CD4-positive, alpha-beta T cell (primary cell): ENCODE data around the gene DLGAP3. TPM values are rescaled to one million over a fixed set of nuclear protein-coding genes. Genes with fewer than 3 reads are reported as not detected.

Source experiments
- ATAC-seq: fragments of 200-7000 bp; cut with Tn5 transposase; one replicate; pipeline ENCODE4 v1.10.0; 2022; ENCODE audit warnings: mild to moderate bottlenecking; ENCODE audit not compliant: poor library complexity
- CTCF ChIA-PET: fragments of 350-600 bp; sonication (Branson Sonifier 250); formaldehyde crosslinking; loops from one replicate; lab custom pipeline; 2021; ENCODE audit warnings: antibody characterized with exemption, inconsistent platforms; lab: Charles Lee
- POLR2A ChIA-PET: fragments of 350-600 bp; sonication (Branson Sonifier 250); formaldehyde crosslinking; loops from one replicate; lab custom pipeline; 2021; ENCODE audit warnings: antibody characterized with exemption, inconsistent platforms; lab: Charles Lee
- DNase-seq, 14 experiments: peaks; one replicate each; pipeline ENCODE4 v3.0.0-alpha.2; 2013 to 2020; ENCODE audit warnings: mixed read lengths in 2 of 14
- H3K27ac ChIP-seq, 2 donors: one replicate each; pipeline versions ENCODE4 v1.5.1 to v1.7.0; 2013; ENCODE audit warnings: low read length in 2 of 2, low read depth in 1 of 2, mild to moderate bottlenecking in 1 of 2
- H3K27me3 ChIP-seq, 2 experiments: 1 replicate in 1 of 2; 2 replicates in 1 of 2; pipeline versions ENCODE4 v1.6.1 to v1.7.0; 2013; ENCODE audit warnings: low read length in 2 of 2, control low read depth in 1 of 2, mild to moderate bottlenecking in 1 of 2, moderate library complexity in 1 of 2; ENCODE audit not compliant: insufficient read depth in 2 of 2, control insufficient read depth in 1 of 2
- H3K36me3 ChIP-seq: one replicate; pipeline ENCODE4 v1.6.1; 2013; ENCODE audit warnings: low read length, control low read depth; ENCODE audit not compliant: insufficient read depth
- H3K4me1 ChIP-seq: one replicate; pipeline ENCODE4 v1.6.1; 2013; ENCODE audit warnings: low read length, control low read depth; ENCODE audit not compliant: insufficient read depth
- H3K4me3 ChIP-seq: one replicate; pipeline ENCODE4 v1.5.1; 2013; ENCODE audit warnings: mild to moderate bottlenecking, low read length, moderate library complexity
- H3K9me3 ChIP-seq, 2 experiments: 1 replicate in 1 of 2; 2 replicates in 1 of 2; pipeline versions ENCODE4 v1.6.1 to v1.7.0; 2013; ENCODE audit warnings: low read length in 2 of 2, mild to moderate bottlenecking in 2 of 2, control low read depth in 1 of 2, moderate library complexity in 1 of 2; ENCODE audit not compliant: control insufficient read depth in 1 of 2, insufficient read depth in 1 of 2
- H3K27ac Mint-ChIP-seq: one replicate; pipeline ENCODE4 v1.8.0; 2020; ENCODE audit warnings: mixed read lengths
- H3K27me3 Mint-ChIP-seq: one replicate; pipeline ENCODE4 v1.8.0; 2021; ENCODE audit warnings: mixed read lengths
- H3K36me3 Mint-ChIP-seq: one replicate; pipeline ENCODE4 v1.8.0; 2021; ENCODE audit warnings: low read depth, mixed read lengths
- H3K4me1 Mint-ChIP-seq: one replicate; pipeline ENCODE4 v1.8.0; 2021; ENCODE audit warnings: low read depth, mixed read lengths
- H3K4me3 Mint-ChIP-seq: one replicate; pipeline ENCODE4 v1.8.0; 2020; ENCODE audit warnings: mild to moderate bottlenecking, mixed read lengths
- H3K9me3 Mint-ChIP-seq: one replicate; pipeline ENCODE4 v1.8.0; 2020; ENCODE audit warnings: mixed read lengths
- intact Hi-C, 2 experiments: fragments of 100-400 bp; cut with DNase I in 1 of 2; cut with micrococcal nuclease in 1 of 2; formaldehyde crosslinking; loops; one replicate each; pipeline versions ENCODE4 v1.15.1 to v1.9.0; 2023 to 2025; cut with DNase I, micrococcal nuclease
- total RNA-seq, 174 experiments: library from RNA in 2 of 174; stranded (reverse) in 2 of 174; gene quantifications; one replicate each; pipeline ENCODE4 v1.2.3 and lab custom pipeline; 2021 to 2026
- TF ChIP-seq, protein P1 (sequence below): fragments of 200-600 bp; IDR thresholded peaks from one replicate; pipeline ENCODE4 v1.8.0; 2022; ENCODE audit warnings: antibody characterized with exemption, mild to moderate bottlenecking

DLGAP3 gene
- total RNA-seq, 2 experiments from 2014 or later = 0.34 to 0.44 TPM

DNA sequence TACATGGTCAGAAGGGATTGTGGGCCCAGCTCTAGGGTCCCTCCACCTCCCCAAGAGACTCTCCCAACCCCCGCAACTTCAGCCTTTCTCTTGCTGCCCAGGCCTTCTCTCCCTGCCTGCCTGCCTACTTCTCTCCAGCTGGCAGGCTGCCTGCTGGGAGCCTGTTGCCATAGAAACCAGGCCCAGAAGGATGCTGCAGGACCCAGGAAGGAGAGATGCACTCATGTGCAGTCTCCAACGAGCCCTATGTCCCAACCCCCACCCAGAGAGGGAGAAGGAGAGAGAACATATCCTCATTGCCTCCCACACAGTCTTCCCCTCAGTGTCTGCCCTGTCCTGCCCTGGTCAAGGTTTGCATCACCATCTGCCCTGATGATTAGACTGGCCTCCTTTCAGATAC is 59.1 kb downstream of the DLGAP3 start:
- Histone ChIP-seq H3K9me3 (no peaks in the 10 kb centered on the region), H3K36me3 (no peaks in the 10 kb centered on the region), H3K27ac (no peak overlapping the region), H3K4me1 (peaks cover 30% of the 10 kb centered on the region), H3K27me3 (peaks cover 16 to 18% of the 10 kb centered on the region in 2 experiments), H3K4me3 (no peak overlapping the region)
- H3K4me1 Mint-ChIP-seq = peaks cover 22% of the 10 kb centered on the region
- H3K4me3 Mint-ChIP-seq = no peak overlapping the region
- H3K36me3 Mint-ChIP-seq = no peaks in the 10 kb centered on the region
- H3K27me3 Mint-ChIP-seq = peaks cover 37% of the 10 kb centered on the region
- H3K9me3 Mint-ChIP-seq = no peaks in the 10 kb centered on the region
- intact Hi-C loops = loop anchor here in 1 of 2 experiments (5.0 kb wide), 1 partner anchor 892 kb away; no protein-coding TSS in a partner anchor
- ATAC-seq (no peak), DNase-seq (no peak)
- TF ChIP-seq, protein P1, sequence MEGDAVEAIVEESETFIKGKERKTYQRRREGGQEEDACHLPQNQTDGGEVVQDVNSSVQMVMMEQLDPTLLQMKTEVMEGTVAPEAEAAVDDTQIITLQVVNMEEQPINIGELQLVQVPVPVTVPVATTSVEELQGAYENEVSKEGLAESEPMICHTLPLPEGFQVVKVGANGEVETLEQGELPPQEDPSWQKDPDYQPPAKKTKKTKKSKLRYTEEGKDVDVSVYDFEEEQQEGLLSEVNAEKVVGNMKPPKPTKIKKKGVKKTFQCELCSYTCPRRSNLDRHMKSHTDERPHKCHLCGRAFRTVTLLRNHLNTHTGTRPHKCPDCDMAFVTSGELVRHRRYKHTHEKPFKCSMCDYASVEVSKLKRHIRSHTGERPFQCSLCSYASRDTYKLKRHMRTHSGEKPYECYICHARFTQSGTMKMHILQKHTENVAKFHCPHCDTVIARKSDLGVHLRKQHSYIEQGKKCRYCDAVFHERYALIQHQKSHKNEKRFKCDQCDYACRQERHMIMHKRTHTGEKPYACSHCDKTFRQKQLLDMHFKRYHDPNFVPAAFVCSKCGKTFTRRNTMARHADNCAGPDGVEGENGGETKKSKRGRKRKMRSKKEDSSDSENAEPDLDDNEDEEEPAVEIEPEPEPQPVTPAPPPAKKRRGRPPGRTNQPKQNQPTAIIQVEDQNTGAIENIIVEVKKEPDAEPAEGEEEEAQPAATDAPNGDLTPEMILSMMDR = no peak
- no peak overlapping the region for H3K27ac Mint-ChIP-seq
- CTCF ChIA-PET = interaction anchor here (1.7 kb wide), 1 partner anchor 18 kb away, joined by 5 read pairs; no protein-coding TSS in a partner anchor
- POLR2A ChIA-PET = no interaction called here

DNA sequence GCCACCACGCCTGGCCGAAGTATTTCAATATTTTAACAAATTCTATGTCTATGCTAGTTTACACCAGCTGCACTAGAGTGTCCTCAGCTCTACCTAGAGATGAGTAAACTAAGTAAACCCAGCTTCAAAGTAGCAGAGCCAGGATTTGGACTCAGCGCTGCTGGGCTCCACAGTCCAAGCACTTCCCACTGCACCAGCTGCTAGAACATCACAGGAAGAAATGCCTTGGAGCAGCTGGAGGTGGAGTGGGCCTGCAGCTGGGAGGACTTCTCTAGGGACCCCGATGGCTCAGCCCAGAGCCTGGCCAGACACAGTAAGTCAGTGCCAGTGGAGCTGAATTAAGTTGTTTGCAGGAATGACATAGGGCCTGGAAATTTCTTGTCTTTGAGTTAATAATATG is 59.7 kb downstream of the DLGAP3 start:
- H3K9me3 Mint-ChIP-seq = no peaks in the 10 kb centered on the region
- DNase-seq (no peak), ATAC-seq (no peak)
- H3K36me3 ChIP-seq = no peaks in the 10 kb centered on the region
- H3K27me3 ChIP-seq = peaks cover 16 to 18% of the 10 kb centered on the region in 2 experiments
- ChIA-PET POLR2A (no interaction called here), CTCF (no interaction called here)
- peaks cover 36% of the 10 kb centered on the region for H3K4me1 ChIP-seq
- no peak overlapping the region for H3K4me3 ChIP-seq
- no peak overlapping the region for H3K27ac ChIP-seq
- peaks cover 27% of the 10 kb centered on the region for H3K4me1 Mint-ChIP-seq
- H3K4me3 Mint-ChIP-seq = no peak overlapping the region
- H3K27me3 Mint-ChIP-seq = peaks cover 31% of the 10 kb centered on the region
- no peak overlapping the region for H3K27ac Mint-ChIP-seq
- intact Hi-C loops = loop anchor here in 1 of 2 experiments (5.0 to 10.0 kb wide), 8 partner anchors 113 to 1595 kb away; partner anchors contain the start of genes ADPRS, KIAA0319L, MRPS15 and NCDN
- TF ChIP-seq, protein P1 = no peak
- no peaks in the 10 kb centered on the region for H3K36me3 Mint-ChIP-seq
- H3K9me3 ChIP-seq = no peaks in the 10 kb centered on the region

DNA sequence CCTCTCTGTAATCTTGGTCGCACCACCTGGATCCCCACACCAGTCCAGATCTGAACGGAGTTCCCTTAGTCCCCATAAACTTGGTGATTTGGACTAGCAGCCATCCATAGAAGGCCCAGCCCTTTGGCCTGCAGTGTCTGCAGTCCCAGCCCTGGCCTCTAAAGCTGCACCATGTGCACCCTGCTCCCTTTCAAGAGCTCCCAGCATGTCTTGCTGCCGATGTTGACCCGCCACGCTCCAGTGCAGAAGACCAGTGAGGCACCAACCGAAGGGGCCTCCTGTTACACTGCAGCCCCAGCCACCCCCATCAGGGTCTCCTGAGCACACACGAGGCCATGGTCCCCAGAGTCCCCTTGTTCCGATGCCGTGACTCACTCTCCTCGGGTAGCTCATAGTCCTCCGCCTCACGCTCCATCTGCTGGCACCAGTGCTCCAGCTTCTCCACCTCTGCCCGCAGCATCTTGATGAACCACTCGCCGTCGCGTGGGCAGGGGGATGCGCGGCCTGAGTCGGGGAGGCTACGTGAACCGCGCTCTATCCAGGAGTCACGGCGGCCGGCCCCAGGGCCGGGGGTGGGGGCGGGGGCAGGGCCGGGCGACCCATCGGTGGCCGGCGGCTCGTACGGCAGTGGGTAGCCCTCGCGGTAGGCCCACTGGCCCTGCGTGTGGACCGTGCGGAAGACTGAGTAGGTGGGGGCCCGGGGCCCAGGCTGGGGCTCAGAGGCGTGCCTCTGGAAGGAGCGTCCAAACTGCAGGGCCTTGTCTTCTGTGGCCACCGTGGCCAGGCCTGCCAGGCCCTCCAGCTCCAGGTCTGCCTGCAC is 61.0 kb downstream of the DLGAP3 start:
- peak overlapping the region; percentile 43 for H3K27ac Mint-ChIP-seq
- ATAC-seq (no peak), DNase-seq (no peak)
- intact Hi-C loops = loop anchor here in 1 of 2 experiments (5.0 to 10.0 kb wide), 7 partner anchors 114 to 1596 kb away; partner anchors contain the start of genes ADPRS, KIAA0319L, MRPS15 and NCDN
- H3K9me3 ChIP-seq = no peaks in the 10 kb centered on the region
- H3K9me3 Mint-ChIP-seq = no peaks in the 10 kb centered on the region
- H3K4me3 ChIP-seq = no peak overlapping the region
- H3K4me1 Mint-ChIP-seq = peaks cover 40% of the 10 kb centered on the region
- CTCF ChIA-PET = interaction anchor here (0.8 to 1.4 kb wide), 2 partner anchors 9 to 16 kb away, joined by 3 to 4 read pairs; partner anchors contain the start of gene SMIM12
- peaks cover 49% of the 10 kb centered on the region for H3K4me1 ChIP-seq
- peaks cover 16% of the 10 kb centered on the region in 2 experiments for H3K27me3 ChIP-seq
- H3K27ac ChIP-seq = no peak overlapping the region
- peaks cover 19% of the 10 kb centered on the region for H3K27me3 Mint-ChIP-seq
- H3K36me3 ChIP-seq = no peaks in the 10 kb centered on the region
- H3K36me3 Mint-ChIP-seq = no peaks in the 10 kb centered on the region
- POLR2A ChIA-PET = no interaction called here
- peak overlapping the region; percentile 69 for H3K4me3 Mint-ChIP-seq
- TF ChIP-seq, protein P1 = no peak
